GM18517 (cell line): Measurements from ENCODE around the gene ACBD3.
A peak's percentile ranks its signal among the peaks of the same experiment; 100 is the strongest.

ENCODE experiments used
- ATAC-seq: cut with Tn5 transposase; IDR thresholded peaks from one replicate; pipeline ENCODE4 v1.9.1; 2021; ENCODE audit warnings: mild to moderate bottlenecking, moderate library complexity; ENCODE audit not compliant: unreplicated experiment

ACBD3 gene

GRCh38 chr1:226202246-226202645, 15.7 kb upstream of the ACBD3 start:
- ATAC-seq: no peak

- no peak for ATAC-seq
These were observed 14.6 kb upstream of the ACBD3 start for GRCh38 chr1:226201029-226201593.

- no peak for ATAC-seq
These were observed 13.4 kb upstream of the ACBD3 start for GRCh38 chr1:226199971-226200370.

GRCh38 chr1:226195144-226195543, 8.6 kb upstream of the ACBD3 start:
- ATAC-seq: no peak

GRCh38 chr1:226187380-226187779, 839 bp upstream of the ACBD3 start:
- ATAC-seq: no peak

- no peak for ATAC-seq
These were observed 430 bp upstream of the ACBD3 start for GRCh38 chr1:226187019-226187322.

GRCh38 chr1:226185141-226186036, 1.2 kb downstream of the ACBD3 start:
- ATAC-seq: no peak

- no peak for ATAC-seq
These were observed 4.4 kb downstream of the ACBD3 start for GRCh38 chr1:226181996-226182714.

- no peak for ATAC-seq
These were observed 9.7 kb downstream of the ACBD3 start for GRCh38 chr1:226176870-226177269.

- ATAC-seq: no peak
These were observed 14.0 kb downstream of the ACBD3 start for GRCh38 chr1:226172589-226172988.

GRCh38 chr1:226166341-226166740, 20.2 kb downstream of the ACBD3 start:
- no peak for ATAC-seq

GRCh38 chr1:226164154-226164553, 22.4 kb downstream of the ACBD3 start:
- no peak for ATAC-seq

- no peak for ATAC-seq
These were observed 23.6 kb downstream of the ACBD3 start for GRCh38 chr1:226162898-226163297.

- ATAC-seq: no peak
These were observed 27.6 kb downstream of the ACBD3 start for GRCh38 chr1:226158983-226159382.

- no peak for ATAC-seq
These were observed 28.1 kb downstream of the ACBD3 start for GRCh38 chr1:226158457-226158856.

GRCh38 chr1:226157761-226158316, 28.7 kb downstream of the ACBD3 start:
- no peak for ATAC-seq

- no peak for ATAC-seq
These were observed 31.9 kb downstream of the ACBD3 start for GRCh38 chr1:226154593-226154992.

- no peak for ATAC-seq
These were observed 36.7 kb downstream of the ACBD3 start for GRCh38 chr1:226149806-226150205.

- ATAC-seq: peak; percentile 60
These were observed 38.4 kb downstream of the ACBD3 start for GRCh38 chr1:226148121-226148648.

GRCh38 chr1:226144045-226144444, 42.5 kb downstream of the ACBD3 start:
- no peak for ATAC-seq

- ATAC-seq: no peak
These were observed 50.8 kb downstream of the ACBD3 start for GRCh38 chr1:226135709-226136108.
